NCI-H2196 treated with DMSO at 0.1 percent for 48 hours (cell line): Measurements from ENCODE around the gene PSMB2.
"Not testable (repeated sequence)": the region's sequence is repeated elsewhere in the genome, so short reads cannot be mapped to it uniquely, and the experiment has no call there.

Experiments
- DNase-seq: peaks from one replicate; lab custom pipeline; 2025; ENCODE audit not compliant: unreplicated experiment; lab: John Stamatoyannopoulos, UW

PSMB2 gene

GRCh38 chr1:35641233-35641866 lies at the start of gene PSMB2:
Gene PSMB2, minus strand, starts transcription at chr1:35641526. Its CDS starts 94 bp downstream, at chr1:35641432.
- DNase-seq, result peak; percentile 89

GRCh38 chr1:35691080-35691479 lies 49.8 kb upstream of the PSMB2 start:
- DNase-seq, result no peak

- not testable (repeated sequence) for DNase-seq
These were observed 48.8 kb upstream of the PSMB2 start for GRCh38 chr1:35690103-35690502.

- no peak for DNase-seq
These were observed 46.8 kb upstream of the PSMB2 start for GRCh38 chr1:35688161-35688560.

- DNase-seq, result no peak
These were observed 41.7 kb upstream of the PSMB2 start for GRCh38 chr1:35683012-35683411.

- no peak for DNase-seq
These were observed 38.9 kb upstream of the PSMB2 start for GRCh38 chr1:35680271-35680670.

- no peak for DNase-seq
These were observed 34.4 kb upstream of the PSMB2 start for GRCh38 chr1:35675773-35676172.

- DNase-seq, result no peak
These were observed 32.8 kb upstream of the PSMB2 start for GRCh38 chr1:35674111-35674510.

- DNase-seq, result no peak
These were observed 30.8 kb upstream of the PSMB2 start for GRCh38 chr1:35672116-35672515.

- DNase-seq, result no peak
These were observed 27.2 kb upstream of the PSMB2 start for GRCh38 chr1:35668506-35668905.

GRCh38 chr1:35666916-35667315 lies 25.6 kb upstream of the PSMB2 start:
- DNase-seq, result no peak

GRCh38 chr1:35666216-35666615 lies 24.9 kb upstream of the PSMB2 start:
- DNase-seq, result no peak

- no peak for DNase-seq
These were observed 22.1 kb upstream of the PSMB2 start for GRCh38 chr1:35663434-35663833.

GRCh38 chr1:35661474-35661795 lies 20.1 kb upstream of the PSMB2 start:
- DNase-seq, result no peak

GRCh38 chr1:35660581-35661473 lies 19.5 kb upstream of the PSMB2 start:
- DNase-seq, result no peak

GRCh38 chr1:35659589-35659988 lies 18.3 kb upstream of the PSMB2 start:
- no peak for DNase-seq

- no peak for DNase-seq
These were observed 16.5 kb upstream of the PSMB2 start for GRCh38 chr1:35657851-35658250.

GRCh38 chr1:35656863-35657232 lies 15.5 kb upstream of the PSMB2 start:
- DNase-seq, result no peak

GRCh38 chr1:35656148-35656862 lies 15.0 kb upstream of the PSMB2 start:
- no peak for DNase-seq

- no peak for DNase-seq
These were observed 13.9 kb upstream of the PSMB2 start for GRCh38 chr1:35655196-35655595.

- DNase-seq, result no peak
These were observed 9.1 kb upstream of the PSMB2 start for GRCh38 chr1:35650416-35650815.

GRCh38 chr1:35646043-35646442 lies 4.7 kb upstream of the PSMB2 start:
- no peak for DNase-seq
